Activated naive CD4-positive, alpha-beta T cell treated with anti-CD3 and anti-CD28 coated beads, Interleukin-2, amount 10 ng/mL, durations not matched to agents 7 days and 5 days (primary cell): ENCODE data around the gene CYP1B1.
"Not testable (repeated sequence)": the region's sequence is repeated elsewhere in the genome, so short reads cannot be mapped to it uniquely, and the experiment has no call there.

Experiments
- CTCF ChIA-PET: fragments of 350-600 bp; sonication (Branson Sonifier 250); formaldehyde crosslinking; loops from one replicate; lab custom pipeline; 2021; ENCODE audit warnings: antibody characterized with exemption; lab: Charles Lee
- DNase-seq: peaks from one replicate; pipeline ENCODE4 v3.0.0-alpha.2; 2020
- H3K27ac Mint-ChIP-seq: one replicate; pipeline ENCODE4 v1.8.0; 2021; ENCODE audit warnings: mild to moderate bottlenecking, moderate library complexity, mixed read lengths
- H3K27me3 Mint-ChIP-seq: one replicate; pipeline ENCODE4 v1.8.0; 2021; ENCODE audit warnings: mild to moderate bottlenecking, mixed read lengths
- H3K36me3 Mint-ChIP-seq: one replicate; pipeline ENCODE4 v1.8.0; 2021; ENCODE audit warnings: mixed read lengths
- H3K4me1 Mint-ChIP-seq: one replicate; pipeline ENCODE4 v1.8.0; 2021; ENCODE audit warnings: mixed read lengths
- H3K4me3 Mint-ChIP-seq: one replicate; pipeline ENCODE4 v1.8.0; 2021; ENCODE audit warnings: mild to moderate bottlenecking, moderate library complexity, mixed read lengths
- H3K9me3 Mint-ChIP-seq: one replicate; pipeline ENCODE4 v1.8.0; 2021; ENCODE audit warnings: mixed read lengths

CYP1B1 gene

DNA sequence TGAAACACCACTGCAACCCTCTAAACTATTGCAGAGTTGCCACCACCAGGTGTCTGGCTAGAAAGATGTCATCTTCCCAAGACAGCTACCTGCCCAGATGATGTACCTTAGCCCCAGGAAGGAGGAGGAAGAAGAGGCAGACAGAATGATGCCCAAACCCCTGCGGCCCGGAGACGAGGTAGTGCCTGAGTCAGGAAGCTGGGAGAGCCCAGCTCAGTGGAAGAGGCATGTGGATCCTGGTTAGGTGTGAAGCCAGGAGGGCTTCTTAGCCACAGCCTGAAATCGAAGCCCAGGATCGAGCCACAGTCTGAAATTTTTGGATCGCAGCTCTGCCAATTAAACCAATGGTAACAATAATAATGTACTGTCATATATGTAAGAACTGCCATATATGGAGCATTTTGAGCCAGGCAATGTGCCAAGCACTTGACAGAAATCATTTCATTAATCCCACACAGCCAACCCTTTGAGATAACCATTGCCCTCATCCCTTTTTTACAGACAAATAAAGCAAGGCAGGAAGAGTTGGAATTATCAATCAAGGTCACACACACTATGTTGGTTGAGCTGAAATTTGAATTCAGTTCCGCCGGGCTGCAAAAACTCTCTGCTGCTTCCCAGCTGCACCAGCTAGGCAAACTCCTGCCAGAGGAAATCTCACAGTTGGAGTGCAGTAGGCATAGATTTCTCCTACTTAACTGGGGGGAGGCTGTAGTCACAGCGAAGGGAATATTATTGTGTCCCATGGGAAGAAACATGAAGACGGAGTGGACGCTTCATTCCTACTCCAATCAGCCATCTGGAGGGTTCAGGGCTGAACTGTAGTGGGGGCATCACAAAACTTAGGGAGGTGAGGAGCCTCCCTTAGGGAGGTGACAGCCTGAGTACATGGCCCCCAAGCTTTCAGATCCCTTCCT is 19.4 kb upstream of the CYP1B1 start:
- H3K4me1 Mint-ChIP-seq, result peaks cover 24% of the 10 kb centered on the region
- CTCF ChIA-PET, result interaction anchor here (0.9 to 4.5 kb wide), 4 partner anchors 12 to 25 kb away, joined by 3 to 18 read pairs (median 4); partner anchors contain the start of gene CYP1B1
- peaks cover 61% of the 10 kb centered on the region for H3K27me3 Mint-ChIP-seq
- DNase-seq, result no peak
- no peak overlapping the region for H3K4me3 Mint-ChIP-seq
- no peaks in the 10 kb centered on the region for H3K9me3 Mint-ChIP-seq
- no peak overlapping the region for H3K27ac Mint-ChIP-seq
- no peaks in the 10 kb centered on the region for H3K36me3 Mint-ChIP-seq

DNA sequence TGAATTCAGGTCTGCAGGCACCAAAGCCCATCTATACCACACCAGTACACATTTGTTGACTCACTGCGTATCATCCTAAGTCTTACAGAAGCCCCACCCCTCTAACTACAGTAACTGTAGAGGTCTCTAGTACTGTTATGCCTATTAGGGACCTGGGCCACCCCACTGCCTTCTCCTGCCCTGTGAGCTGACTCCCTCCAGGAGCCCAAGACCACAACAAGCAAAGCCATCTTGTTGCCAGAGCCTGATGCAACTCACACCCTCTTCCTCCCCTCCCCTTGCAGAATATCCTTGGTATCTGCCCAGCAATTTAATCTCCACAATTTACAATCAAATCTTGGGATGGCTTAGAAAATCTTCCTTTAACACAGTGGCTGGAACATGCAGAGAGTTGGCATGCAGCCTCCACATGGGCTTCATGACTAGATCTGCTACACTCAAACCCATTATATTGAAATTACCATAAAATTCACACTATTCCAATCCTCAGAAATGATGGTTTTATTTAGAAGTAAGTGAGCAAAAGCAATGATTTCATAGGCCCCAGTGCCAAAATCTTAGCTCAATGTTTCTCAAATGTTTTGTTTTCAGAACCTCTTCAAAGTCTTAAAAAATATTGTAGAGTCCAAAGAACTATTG is 17.7 kb upstream of the CYP1B1 start:
- CTCF ChIA-PET, result interaction anchor here (2.3 kb wide), 1 partner anchor 17 kb away, joined by 7 read pairs; no protein-coding TSS in a partner anchor

GRCh38 chr2:38092196-38092902 is 16.4 kb upstream of the CYP1B1 start:
- no peak overlapping the region for H3K4me3 Mint-ChIP-seq
- no peaks in the 10 kb centered on the region for H3K9me3 Mint-ChIP-seq
- peaks cover 14% of the 10 kb centered on the region for H3K4me1 Mint-ChIP-seq
- peaks cover 44% of the 10 kb centered on the region for H3K27me3 Mint-ChIP-seq
- CTCF ChIA-PET, result interaction anchor here (0.8 to 2.3 kb wide), 2 partner anchors 13 to 15 kb away, joined by 3 to 7 read pairs; no protein-coding TSS in a partner anchor
- DNase-seq, result no peak
- no peaks in the 10 kb centered on the region for H3K36me3 Mint-ChIP-seq
- H3K27ac Mint-ChIP-seq, result no peak overlapping the region

More for the DNA sequence above, 17.7 kb upstream of the CYP1B1 start:
- no peak overlapping the region for H3K4me3 Mint-ChIP-seq
- DNase-seq, result no peak
- peaks cover 48% of the 10 kb centered on the region for H3K27me3 Mint-ChIP-seq
- no peaks in the 10 kb centered on the region for H3K36me3 Mint-ChIP-seq
- H3K27ac Mint-ChIP-seq, result no peak overlapping the region
- peaks cover 22% of the 10 kb centered on the region for H3K4me1 Mint-ChIP-seq
- no peaks in the 10 kb centered on the region for H3K9me3 Mint-ChIP-seq

GRCh38 chr2:38091760-38092159 is 15.8 kb upstream of the CYP1B1 start:
- Mint-ChIP-seq H3K9me3 (no peaks in the 10 kb centered on the region), H3K4me1 (peaks cover 12% of the 10 kb centered on the region), H3K36me3 (no peaks in the 10 kb centered on the region), H3K27me3 (peaks cover 46% of the 10 kb centered on the region), H3K4me3 (no peak overlapping the region), H3K27ac (no peak overlapping the region)
- DNase-seq, result no peak
- CTCF ChIA-PET, result interaction anchor here (0.8 kb wide), 1 partner anchor 12 kb away, joined by 3 read pairs; no protein-coding TSS in a partner anchor

DNA sequence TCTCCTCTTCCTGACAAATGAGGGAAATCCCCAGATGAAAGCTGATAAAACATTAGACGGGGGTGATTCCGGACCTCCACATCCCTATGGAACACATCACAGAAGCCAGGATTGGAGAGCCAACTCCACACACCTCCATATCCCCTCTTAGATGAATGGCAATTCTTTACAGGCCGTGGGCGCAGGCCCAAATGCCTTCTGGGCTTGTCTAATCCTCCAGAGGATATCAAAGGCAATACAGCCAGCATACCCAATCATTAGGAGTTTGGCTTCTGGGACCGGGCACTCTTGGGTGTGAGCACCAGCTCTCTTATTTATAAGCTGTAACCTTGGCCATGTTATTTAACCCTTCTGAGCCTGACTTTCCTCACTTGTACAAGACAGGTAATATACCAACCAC is 15.0 kb upstream of the CYP1B1 start:
- H3K9me3 Mint-ChIP-seq, result no peaks in the 10 kb centered on the region
- peaks cover 4% of the 10 kb centered on the region for H3K4me1 Mint-ChIP-seq
- CTCF ChIA-PET, result no interaction called here
- no peak for DNase-seq
- peaks cover 44% of the 10 kb centered on the region for H3K27me3 Mint-ChIP-seq
- no peaks in the 10 kb centered on the region for H3K36me3 Mint-ChIP-seq
- H3K4me3 Mint-ChIP-seq, result no peak overlapping the region
- no peak overlapping the region for H3K27ac Mint-ChIP-seq

- CTCF ChIA-PET, H3K4me3 Mint-ChIP-seq, H3K36me3 Mint-ChIP-seq, DNase-seq, H3K4me1 Mint-ChIP-seq, H3K27ac Mint-ChIP-seq, H3K9me3 Mint-ChIP-seq: not testable (repeated sequence)
- peaks cover 45% of the 10 kb centered on the region for H3K27me3 Mint-ChIP-seq
Observed at GRCh38 chr2:38090212-38090611, 14.3 kb upstream of the CYP1B1 start.

DNA sequence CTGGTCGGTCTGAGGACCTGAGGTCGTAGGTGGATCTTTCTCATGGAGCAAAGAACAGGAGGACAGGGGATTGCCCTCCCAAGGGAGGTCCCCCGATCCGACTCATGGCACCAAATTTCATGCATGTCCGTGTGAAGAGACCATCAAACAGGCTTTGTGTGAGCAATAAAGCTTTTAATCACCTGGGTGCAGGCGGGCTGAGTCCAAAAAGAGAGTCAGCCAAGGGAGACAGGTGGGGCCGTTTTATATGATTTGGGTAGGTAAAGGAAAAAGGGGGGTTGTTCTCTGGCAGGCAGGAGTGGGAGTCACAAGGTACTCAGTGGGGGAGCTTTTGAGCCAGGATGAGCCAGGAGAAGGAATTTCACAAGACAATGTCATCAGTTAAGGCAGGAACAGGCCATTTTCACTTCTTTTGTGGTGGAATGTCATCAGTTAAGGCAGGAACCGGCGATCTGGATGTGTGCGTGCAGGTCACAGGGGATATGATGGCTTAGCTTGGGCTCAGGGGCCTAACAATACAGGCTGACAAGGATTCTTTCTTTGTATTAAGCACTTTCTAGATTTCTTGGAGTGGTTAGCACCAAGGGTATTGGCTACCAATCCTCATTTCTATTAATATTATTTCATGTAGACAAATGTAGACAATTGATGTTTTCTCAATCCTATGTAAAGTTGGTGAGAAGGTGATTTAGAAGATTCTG is 10.2 kb upstream of the CYP1B1 start:
- H3K9me3 Mint-ChIP-seq, H3K4me3 Mint-ChIP-seq, H3K4me1 Mint-ChIP-seq, CTCF ChIA-PET, H3K36me3 Mint-ChIP-seq, H3K27ac Mint-ChIP-seq, DNase-seq: not testable (repeated sequence)
- peaks cover 44% of the 10 kb centered on the region for H3K27me3 Mint-ChIP-seq

GRCh38 chr2:38084556-38084955 is 8.6 kb upstream of the CYP1B1 start:
- H3K27ac Mint-ChIP-seq, H3K9me3 Mint-ChIP-seq, H3K4me3 Mint-ChIP-seq, H3K4me1 Mint-ChIP-seq, DNase-seq, H3K36me3 Mint-ChIP-seq, CTCF ChIA-PET: not testable (repeated sequence)
- peaks cover 47% of the 10 kb centered on the region for H3K27me3 Mint-ChIP-seq

- H3K9me3 Mint-ChIP-seq, CTCF ChIA-PET, H3K27ac Mint-ChIP-seq, DNase-seq, H3K4me3 Mint-ChIP-seq, H3K36me3 Mint-ChIP-seq: not testable (repeated sequence)
- peaks cover 10% of the 10 kb centered on the region for H3K4me1 Mint-ChIP-seq
- peaks cover 49% of the 10 kb centered on the region for H3K27me3 Mint-ChIP-seq
Observed at GRCh38 chr2:38082727-38083126, 6.8 kb upstream of the CYP1B1 start.

DNA sequence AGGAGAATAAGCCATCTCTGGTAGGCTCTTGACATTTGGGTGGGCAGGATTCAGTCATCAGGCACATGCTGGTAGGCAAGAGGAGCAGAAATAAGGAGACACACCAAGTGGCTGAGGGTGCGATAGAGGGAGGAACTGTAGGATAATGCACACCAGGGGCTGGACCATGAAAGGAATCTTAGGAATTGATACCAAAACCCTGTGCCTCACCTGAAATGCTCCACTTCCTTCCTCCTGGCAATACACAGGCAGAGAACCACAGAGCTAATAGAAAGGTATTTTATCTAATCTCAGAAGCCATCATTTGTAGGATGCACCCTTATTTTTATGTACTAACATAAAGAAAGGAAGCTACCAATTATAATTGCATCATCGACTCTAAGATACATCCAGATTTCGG is 4.4 kb upstream of the CYP1B1 start:
- H3K9me3 Mint-ChIP-seq, result no peaks in the 10 kb centered on the region
- CTCF ChIA-PET, result interaction anchor here (0.7 to 1.1 kb wide), 2 partner anchors 9 to 428 kb away, joined by 4 read pairs; no protein-coding TSS in a partner anchor
- no peak overlapping the region for H3K27ac Mint-ChIP-seq
- DNase-seq, result no peak
- peaks cover 26% of the 10 kb centered on the region for H3K4me1 Mint-ChIP-seq
- H3K4me3 Mint-ChIP-seq, result no peak overlapping the region
- H3K36me3 Mint-ChIP-seq, result no peaks in the 10 kb centered on the region
- H3K27me3 Mint-ChIP-seq, result peaks cover 50% of the 10 kb centered on the region

GRCh38 chr2:38079116-38080052 is 3.4 kb upstream of the CYP1B1 start:
- H3K9me3 Mint-ChIP-seq, result no peaks in the 10 kb centered on the region
- no peak overlapping the region for H3K4me3 Mint-ChIP-seq
- peaks cover 28% of the 10 kb centered on the region for H3K4me1 Mint-ChIP-seq
- H3K36me3 Mint-ChIP-seq, result no peaks in the 10 kb centered on the region
- no peak for DNase-seq
- no peak overlapping the region for H3K27ac Mint-ChIP-seq
- CTCF ChIA-PET, result interaction anchor here (0.7 to 1.1 kb wide), 3 partner anchors 8 to 429 kb away, joined by 3 to 4 read pairs (median 4); no protein-coding TSS in a partner anchor
- H3K27me3 Mint-ChIP-seq, result peaks cover 50% of the 10 kb centered on the region

- Mint-ChIP-seq H3K27ac (peak overlapping the region; percentile 76), H3K4me1 (peaks cover 38% of the 10 kb centered on the region), H3K4me3 (peak overlapping the region; percentile 70), H3K27me3 (peaks cover 63% of the 10 kb centered on the region), H3K36me3 (no peaks in the 10 kb centered on the region), H3K9me3 (no peaks in the 10 kb centered on the region)
- DNase-seq, result peak; percentile 23
- CTCF ChIA-PET, result interaction anchor here (0.6 to 3.3 kb wide), 9 partner anchors 11 to 431 kb away, joined by 3 to 25 read pairs (median 5); no protein-coding TSS in a partner anchor
Observed at GRCh38 chr2:38077431-38077769, 1.4 kb upstream of the CYP1B1 start.
